Psoas muscle (tissue), 8 donors: Measurements from ENCODE around the gene SNED1. TPM values are rescaled to one million over a fixed set of nuclear protein-coding genes. Genes with fewer than 3 reads are reported as not detected.
A peak's percentile ranks its signal among the peaks of the same experiment; 100 is the strongest.

Source experiments
- ATAC-seq, 4 donors: fragments of 200-7000 bp; cut with Tn5 transposase; one replicate each; pipeline ENCODE4 v1.9.1; 2020; ENCODE audit warnings: moderate library complexity in 3 of 4, mild to moderate bottlenecking in 2 of 4
- DNase-seq, 2 donors: peaks; one replicate each; pipeline ENCODE4 v3.0.0-alpha.2; 2020
- H3K27ac ChIP-seq: fragments of 200-600 bp; one replicate; pipeline ENCODE4 v1.8.0; 2022
- H3K27me3 ChIP-seq, 3 donors: fragments of 200-600 bp in 1 of 3; one replicate each; pipeline versions ENCODE4 v1.6.1 to v1.8.0; 2013 to 2022; ENCODE audit warnings: low read length in 2 of 3, mild to moderate bottlenecking in 2 of 3, moderate library complexity in 1 of 3; ENCODE audit not compliant: insufficient read depth in 3 of 3
- H3K36me3 ChIP-seq, 2 donors: fragments of 200-600 bp in 1 of 2; one replicate each; pipeline versions ENCODE4 v1.6.1 to v1.8.0; 2013 to 2022; ENCODE audit warnings: low read depth in 1 of 2, mild to moderate bottlenecking in 1 of 2, moderate library complexity in 1 of 2; ENCODE audit not compliant: insufficient read depth in 1 of 2
- H3K4me1 ChIP-seq: fragments of 200-600 bp; one replicate; pipeline ENCODE4 v1.8.0; 2022
- H3K4me3 ChIP-seq: fragments of 200-600 bp; one replicate; pipeline ENCODE4 v1.8.0; 2022; ENCODE audit warnings: mild to moderate bottlenecking
- H3K9me3 ChIP-seq: fragments of 200-600 bp; one replicate; pipeline ENCODE4 v1.8.0; 2022
- CTCF ChIP-seq: fragments of 200-600 bp; IDR thresholded peaks from one replicate; pipeline ENCODE4 v1.8.0; 2022; ENCODE audit warnings: antibody characterized with exemption
- WGBS, 3 donors: extraction: QIAGEN DNeasy Blood & Tissue Kit; methylation state at CpG; one replicate each; pipeline versions ENCODE4 v1.1.6 to v1.1.7; 2013; 5-methylcytosine and 5-hydroxymethylcytosine counted together
- intact Hi-C, 2 donors: fragments of 100-400 bp; cut with DNase I; formaldehyde crosslinking; loops; one replicate each; pipeline versions ENCODE4 v1.11.0 to v1.14.2; 2022
- polyA plus RNA-seq, 3 donors: library from polyadenylated mRNA; stranded (reverse); fragments of 200-250 nt; gene quantifications; one replicate each; pipeline ENCODE4 v1.2.3, GENCODE V29; 2013
- total RNA-seq, 4 donors: library from RNA; stranded (reverse); fragmentation: NEBNext Ultra II Directional in 2 of 4; extraction: Animal tissue kit (Norgen Biotek cat#: 25700) in 2 of 4; gene quantifications; one replicate each; pipeline versions ENCODE4 v1.2.1 to v1.2.4, GENCODE V29; 2021 to 2023
- donor health status: healthy with polysubstance abuse.
- donor health status: DM: no; HTN: no; CAD: no; lungs with moderate emphysema.
- donor health status: Bipolar disorder and iron deficiency.
- donor health status: healthy.
- donor health status: DM: yes; HTN: yes; CAD: no.
- donor health status: DM: no; HTN: no; CAD: no.
- donor health status: DM: no; HTN: no; CAD: no.
- donor health status: DM: yes; HTN: yes; CAD: no.

The SNED1 gene
- total and polyA plus RNA-seq, 7 donors, result 7.8 to 36.9 (median 9.2) TPM

- 10 to 44% (median 22%) methylated on average over 34 to 45 of the region's 45 CpGs for WGBS, 3 donors
- ATAC-seq (peak in 2 of 4 donors; percentile 48 to 63), DNase-seq (peak in 1 of 2 donors; percentile 21)
- intact Hi-C loops, result no loop called here
- peaks cover 13% of the 10 kb centered on the region for H3K4me1 ChIP-seq
- peaks cover 0 to 7% (median 0%) of the 10 kb centered on the region in 3 donors for H3K27me3 ChIP-seq
- peak; percentile 28 for TF ChIP-seq CTCF
- no peaks in the 10 kb centered on the region for H3K36me3 ChIP-seq
- no peak overlapping the region for H3K27ac ChIP-seq
- no peaks in the 10 kb centered on the region for H3K9me3 ChIP-seq
- no peak overlapping the region for H3K4me3 ChIP-seq
Measured at GRCh38 chr2:240983361-240983995, 14.9 kb upstream of the SNED1 start.

- H3K9me3 ChIP-seq, result no peaks in the 10 kb centered on the region
- H3K4me1 ChIP-seq, result peaks cover 13% of the 10 kb centered on the region
- peaks cover 0 to 7% (median 0%) of the 10 kb centered on the region in 3 donors for H3K27me3 ChIP-seq
- no peak overlapping the region for H3K4me3 ChIP-seq
- peak; percentile 14 to 54 for DNase-seq
- ATAC-seq, result no peak
- WGBS, 3 donors, result 52 to 58% (median 53%) methylated on average over 16 to 18 of the region's 18 CpGs
- intact Hi-C loops, result no loop called here
- no peak for TF ChIP-seq CTCF
- H3K27ac ChIP-seq, result no peak overlapping the region
- no peaks in the 10 kb centered on the region for H3K36me3 ChIP-seq
Measured at GRCh38 chr2:240983996-240984498, 14.4 kb upstream of the SNED1 start.

- Histone ChIP-seq H3K27ac (no peak overlapping the region), H3K9me3 (no peaks in the 10 kb centered on the region), H3K36me3 (no peaks in the 10 kb centered on the region), H3K4me1 (peaks cover 13% of the 10 kb centered on the region), H3K27me3 (peaks cover 0 to 7% (median 0%) of the 10 kb centered on the region in 3 donors), H3K4me3 (no peak overlapping the region)
- intact Hi-C loops, result loop anchor here (5.0 kb wide), 3 partner anchors 59 to 134 kb away; no protein-coding TSS in a partner anchor
- no peak for TF ChIP-seq CTCF
- ATAC-seq (no peak), DNase-seq (peak; percentile 11 to 57)
- WGBS, 3 donors, result 80 to 85% (median 81%) methylated on average over 20 of the region's 20 CpGs
Measured at GRCh38 chr2:240985881-240986786, 12.3 kb upstream of the SNED1 start.

GRCh38 chr2:240986787-240987411, 11.5 kb upstream of the SNED1 start:
- intact Hi-C loops, result loop anchor here (5.0 kb wide), 3 partner anchors 60 to 135 kb away; no protein-coding TSS in a partner anchor
- peak in 3 of 4 donors; percentile 19 to 38 (median 35) for ATAC-seq
- Histone ChIP-seq H3K9me3 (no peaks in the 10 kb centered on the region), H3K4me3 (no peak overlapping the region), H3K27me3 (peaks cover 0 to 7% (median 0%) of the 10 kb centered on the region in 3 donors), H3K4me1 (peaks cover 20% of the 10 kb centered on the region), H3K36me3 (no peaks in the 10 kb centered on the region), H3K27ac (no peak overlapping the region)
- DNase-seq, result peak; percentile 82 to 91
- no peak for TF ChIP-seq CTCF
- WGBS, 3 donors, result 39 to 51% (median 40%) methylated on average over 10 to 11 of the region's 11 CpGs
